ENCODE results near the gene GRIK4.
A peak's percentile ranks its signal among the peaks of the same experiment; 100 is the strongest.

DNA sequence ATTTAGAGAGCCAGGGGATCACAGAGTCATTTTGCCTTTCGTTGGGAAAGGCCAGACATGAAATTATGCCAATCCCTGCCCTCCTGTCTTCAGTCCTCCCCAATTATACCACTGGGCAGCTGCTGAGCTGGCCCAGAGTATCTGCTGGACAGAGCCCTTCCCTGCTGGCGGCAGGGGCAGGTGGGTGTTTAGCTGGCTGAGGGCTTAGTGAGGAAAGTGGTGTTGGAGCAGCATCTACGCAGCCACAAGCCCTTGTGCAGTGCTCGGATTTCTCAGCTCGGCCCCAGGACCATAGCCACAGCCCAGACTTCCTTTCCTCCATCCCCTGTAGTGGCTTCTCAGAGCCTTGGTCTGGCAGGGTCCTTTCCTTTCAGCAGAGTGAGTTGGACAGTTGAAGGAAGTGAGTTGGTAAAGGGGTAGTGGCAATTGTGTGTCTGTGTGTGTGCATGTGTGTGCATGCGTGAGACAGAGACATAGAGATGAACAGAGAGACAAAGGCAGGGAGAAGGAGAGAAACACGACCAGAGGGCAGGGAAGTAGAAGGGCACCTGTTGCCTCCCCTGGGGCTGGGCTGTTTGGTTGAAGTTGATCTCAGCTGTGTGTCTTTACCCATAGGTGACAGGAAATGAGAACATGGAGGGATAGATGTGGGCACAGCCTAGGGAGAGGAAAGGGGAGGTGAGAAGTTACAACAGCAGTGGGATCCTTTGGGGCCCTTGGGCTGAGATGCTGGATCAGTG lies 66.2 kb downstream of the GRIK4 start:
- TF ChIP-seq, protein P1, sequence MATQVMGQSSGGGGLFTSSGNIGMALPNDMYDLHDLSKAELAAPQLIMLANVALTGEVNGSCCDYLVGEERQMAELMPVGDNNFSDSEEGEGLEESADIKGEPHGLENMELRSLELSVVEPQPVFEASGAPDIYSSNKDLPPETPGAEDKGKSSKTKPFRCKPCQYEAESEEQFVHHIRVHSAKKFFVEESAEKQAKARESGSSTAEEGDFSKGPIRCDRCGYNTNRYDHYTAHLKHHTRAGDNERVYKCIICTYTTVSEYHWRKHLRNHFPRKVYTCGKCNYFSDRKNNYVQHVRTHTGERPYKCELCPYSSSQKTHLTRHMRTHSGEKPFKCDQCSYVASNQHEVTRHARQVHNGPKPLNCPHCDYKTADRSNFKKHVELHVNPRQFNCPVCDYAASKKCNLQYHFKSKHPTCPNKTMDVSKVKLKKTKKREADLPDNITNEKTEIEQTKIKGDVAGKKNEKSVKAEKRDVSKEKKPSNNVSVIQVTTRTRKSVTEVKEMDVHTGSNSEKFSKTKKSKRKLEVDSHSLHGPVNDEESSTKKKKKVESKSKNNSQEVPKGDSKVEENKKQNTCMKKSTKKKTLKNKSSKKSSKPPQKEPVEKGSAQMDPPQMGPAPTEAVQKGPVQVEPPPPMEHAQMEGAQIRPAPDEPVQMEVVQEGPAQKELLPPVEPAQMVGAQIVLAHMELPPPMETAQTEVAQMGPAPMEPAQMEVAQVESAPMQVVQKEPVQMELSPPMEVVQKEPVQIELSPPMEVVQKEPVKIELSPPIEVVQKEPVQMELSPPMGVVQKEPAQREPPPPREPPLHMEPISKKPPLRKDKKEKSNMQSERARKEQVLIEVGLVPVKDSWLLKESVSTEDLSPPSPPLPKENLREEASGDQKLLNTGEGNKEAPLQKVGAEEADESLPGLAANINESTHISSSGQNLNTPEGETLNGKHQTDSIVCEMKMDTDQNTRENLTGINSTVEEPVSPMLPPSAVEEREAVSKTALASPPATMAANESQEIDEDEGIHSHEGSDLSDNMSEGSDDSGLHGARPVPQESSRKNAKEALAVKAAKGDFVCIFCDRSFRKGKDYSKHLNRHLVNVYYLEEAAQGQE (IDR thresholded peaks at IDR 0.05; ENCODE audit: low read depth, low read length): 0 out of 2 replicates have a peak, but pooled peaks have one; percentile 25
- no peak for TF ChIP-seq EP300 (IDR thresholded peaks at IDR 0.05; ENCODE audit: borderline replicate concordance in 1 of 2, low read depth in 1 of 2, low read length in 1 of 2)
- TF ChIP-seq, protein P2, sequence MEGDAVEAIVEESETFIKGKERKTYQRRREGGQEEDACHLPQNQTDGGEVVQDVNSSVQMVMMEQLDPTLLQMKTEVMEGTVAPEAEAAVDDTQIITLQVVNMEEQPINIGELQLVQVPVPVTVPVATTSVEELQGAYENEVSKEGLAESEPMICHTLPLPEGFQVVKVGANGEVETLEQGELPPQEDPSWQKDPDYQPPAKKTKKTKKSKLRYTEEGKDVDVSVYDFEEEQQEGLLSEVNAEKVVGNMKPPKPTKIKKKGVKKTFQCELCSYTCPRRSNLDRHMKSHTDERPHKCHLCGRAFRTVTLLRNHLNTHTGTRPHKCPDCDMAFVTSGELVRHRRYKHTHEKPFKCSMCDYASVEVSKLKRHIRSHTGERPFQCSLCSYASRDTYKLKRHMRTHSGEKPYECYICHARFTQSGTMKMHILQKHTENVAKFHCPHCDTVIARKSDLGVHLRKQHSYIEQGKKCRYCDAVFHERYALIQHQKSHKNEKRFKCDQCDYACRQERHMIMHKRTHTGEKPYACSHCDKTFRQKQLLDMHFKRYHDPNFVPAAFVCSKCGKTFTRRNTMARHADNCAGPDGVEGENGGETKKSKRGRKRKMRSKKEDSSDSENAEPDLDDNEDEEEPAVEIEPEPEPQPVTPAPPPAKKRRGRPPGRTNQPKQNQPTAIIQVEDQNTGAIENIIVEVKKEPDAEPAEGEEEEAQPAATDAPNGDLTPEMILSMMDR (IDR thresholded peaks at IDR 0.05): no peak
- no peak for TF ChIP-seq GATA2 (CRISPR knock-in tag; IDR thresholded peaks at IDR 0.05)

Measured in SK-N-SH (cell line).